GM21619 (cell line): Measurements from ENCODE around the gene IFITM2.
"Not testable (repeated sequence)": the region's sequence is repeated elsewhere in the genome, so short reads cannot be mapped to it uniquely, and the experiment has no call there.

Experiments used
- ATAC-seq: cut with Tn5 transposase; IDR thresholded peaks from one replicate; pipeline ENCODE4 v1.9.1; 2021; ENCODE audit not compliant: unreplicated experiment

The IFITM2 gene

DNA sequence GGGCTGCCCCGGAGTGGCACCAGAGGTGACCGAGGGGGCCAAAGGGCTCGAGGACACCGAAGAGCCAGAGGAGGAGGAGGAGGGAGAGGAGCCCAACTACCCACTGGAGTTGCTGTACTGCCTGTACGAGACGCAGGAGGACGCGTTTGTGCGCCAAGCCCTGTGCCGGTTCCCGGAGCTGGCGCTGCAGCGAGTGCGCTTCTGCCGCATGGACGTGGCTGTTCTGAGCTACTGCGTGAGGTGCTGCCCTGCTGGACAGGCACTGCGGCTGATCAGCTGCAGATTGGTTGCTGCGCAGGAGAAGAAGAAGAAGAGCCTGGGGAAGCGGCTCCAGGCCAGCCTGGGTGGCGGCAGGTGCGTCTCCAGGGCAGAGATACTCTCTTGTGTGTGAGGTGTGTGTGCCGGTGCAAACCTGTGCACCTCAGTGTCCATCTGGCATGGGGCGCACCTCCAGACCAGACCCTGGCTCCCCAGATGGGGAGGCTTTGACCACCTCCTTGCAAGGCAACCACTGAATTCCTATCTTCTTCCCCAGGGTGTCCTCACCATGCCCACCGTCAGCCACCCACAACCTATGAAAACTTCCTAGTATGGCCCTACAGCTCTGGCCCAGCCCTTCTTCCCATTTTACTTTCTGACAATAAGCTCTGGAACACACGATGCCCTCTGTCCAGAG is 26.0 kb upstream of the IFITM2 start:
- ATAC-seq: no peak

DNA sequence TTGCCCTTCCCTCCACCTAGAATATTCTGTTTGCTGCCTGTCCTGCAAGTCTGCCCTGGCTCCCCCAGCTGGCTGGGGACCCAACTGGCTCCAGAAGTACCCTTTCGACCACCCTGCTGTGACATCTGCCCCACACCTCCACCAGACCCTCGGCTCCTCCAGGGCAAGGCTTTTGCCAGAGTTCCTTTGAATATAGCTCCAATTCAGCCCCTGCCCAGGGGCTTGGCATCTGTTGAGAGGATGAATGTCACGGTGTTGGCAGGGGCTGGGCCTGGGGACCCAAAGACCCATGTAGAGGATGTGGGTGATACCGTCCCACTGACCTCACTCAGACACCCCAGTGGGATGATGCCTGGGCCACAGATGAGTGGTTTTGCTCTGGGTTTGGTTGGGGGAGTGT is 25.4 kb upstream of the IFITM2 start:
- no peak for ATAC-seq

DNA sequence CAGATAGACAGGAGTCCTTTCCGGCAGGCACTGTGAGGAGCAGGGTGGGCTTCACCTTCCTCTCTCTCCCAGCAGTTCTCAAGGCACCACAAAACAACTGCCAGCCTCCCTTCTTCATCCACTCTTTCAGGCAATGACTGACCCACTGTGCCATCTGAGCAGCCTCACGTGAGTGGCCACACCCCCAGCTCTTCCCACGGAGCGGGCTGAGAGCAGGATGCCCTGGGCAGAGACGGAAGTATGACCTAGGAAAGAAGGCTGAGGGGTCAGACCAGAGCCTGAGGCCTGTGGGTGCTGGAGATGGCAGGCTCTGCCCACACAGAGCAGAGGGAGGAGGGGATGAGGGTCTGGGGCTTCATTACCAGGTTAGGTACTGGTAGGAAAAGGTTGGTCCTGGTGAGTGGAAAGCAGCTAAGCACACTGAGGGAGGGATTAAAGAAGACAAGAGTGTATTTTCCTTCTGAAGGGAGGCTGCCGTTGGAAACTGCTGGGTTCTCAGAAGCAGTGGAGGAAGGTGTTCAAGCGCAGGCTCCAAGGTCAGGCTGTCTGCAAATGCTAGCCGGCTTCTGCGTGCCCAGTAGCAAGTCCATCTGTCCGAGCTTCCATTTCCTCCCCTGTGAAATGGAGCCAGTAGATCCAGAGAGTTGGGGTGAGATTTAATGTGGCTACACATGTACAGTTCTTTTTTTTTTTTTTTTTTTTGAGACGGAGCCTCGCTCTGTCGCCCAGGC is 24.8 kb upstream of the IFITM2 start:
- no peak for ATAC-seq

DNA sequence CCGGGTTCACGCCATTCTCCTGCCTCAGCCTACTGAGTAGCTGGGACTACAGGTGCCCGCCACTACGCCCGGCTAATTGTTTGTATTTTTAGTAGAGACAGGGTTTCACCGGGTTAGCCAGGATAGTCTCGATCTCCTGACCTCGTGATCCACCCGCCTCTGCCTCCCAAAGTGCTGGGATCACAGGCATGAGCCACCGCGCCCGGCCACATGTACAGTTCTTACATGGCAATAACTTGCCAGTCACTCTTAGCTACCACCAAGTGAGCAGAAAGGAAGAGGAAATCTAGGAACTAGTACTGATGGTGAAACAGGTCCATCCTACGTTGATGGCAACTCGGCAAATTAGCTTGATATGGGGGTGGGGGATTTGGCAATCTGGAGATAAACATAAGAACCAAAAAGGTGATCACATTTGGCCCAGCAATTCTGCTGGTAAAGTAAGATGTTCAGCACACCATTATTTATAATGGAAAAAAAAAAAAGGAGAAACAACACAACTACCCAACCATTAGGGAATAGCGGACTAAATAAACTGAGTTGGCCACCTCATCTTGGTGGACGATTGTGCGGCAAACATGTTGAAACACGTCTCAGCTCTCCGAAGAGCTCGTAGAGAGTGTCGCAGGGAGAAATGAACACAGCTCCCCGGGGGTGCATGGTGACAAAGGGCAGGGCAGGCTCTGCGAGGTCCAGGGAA is 24.1 kb upstream of the IFITM2 start:
- no peak for ATAC-seq

DNA sequence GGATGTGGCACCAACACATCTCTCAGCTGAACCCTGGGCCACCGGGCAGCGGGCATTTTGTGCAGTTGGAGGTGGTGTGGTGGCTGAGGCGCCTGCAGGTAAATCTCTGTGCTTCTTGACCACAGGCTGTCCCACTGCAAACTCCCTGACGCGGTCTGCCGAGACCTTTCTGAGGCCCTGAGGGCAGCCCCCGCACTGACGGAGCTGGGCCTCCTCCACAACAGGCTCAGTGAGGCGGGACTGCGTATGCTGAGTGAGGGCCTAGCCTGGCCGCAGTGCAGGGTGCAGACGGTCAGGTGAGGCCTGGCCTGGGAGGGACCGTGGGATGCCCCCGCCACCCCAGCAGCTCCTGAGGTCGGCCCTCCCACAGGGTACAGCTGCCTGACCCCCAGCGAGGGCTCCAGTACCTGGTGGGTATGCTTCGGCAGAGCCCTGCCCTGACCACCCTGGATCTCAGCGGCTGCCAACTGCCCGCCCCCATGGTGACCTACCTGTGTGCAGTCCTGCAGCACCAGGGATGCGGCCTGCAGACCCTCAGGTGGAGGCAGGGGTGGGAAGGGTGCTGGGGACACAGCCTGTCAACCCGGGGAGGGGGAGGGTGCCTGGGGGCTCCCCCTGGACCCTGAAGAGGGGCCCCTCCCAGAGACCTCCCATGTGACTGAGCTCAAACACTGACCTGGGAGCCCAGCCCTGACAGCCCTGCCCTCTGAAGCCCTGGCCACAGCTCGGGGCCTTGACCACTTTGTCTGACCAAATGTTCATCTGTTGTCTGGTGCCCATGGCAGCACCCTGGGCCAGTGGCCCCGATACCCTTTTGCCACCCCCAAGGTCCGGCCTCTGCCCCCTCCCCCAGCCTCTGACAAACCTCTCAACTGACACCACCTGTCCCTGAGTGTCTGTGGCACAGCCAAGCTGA is 23.3 kb upstream of the IFITM2 start:
- no peak for ATAC-seq

DNA sequence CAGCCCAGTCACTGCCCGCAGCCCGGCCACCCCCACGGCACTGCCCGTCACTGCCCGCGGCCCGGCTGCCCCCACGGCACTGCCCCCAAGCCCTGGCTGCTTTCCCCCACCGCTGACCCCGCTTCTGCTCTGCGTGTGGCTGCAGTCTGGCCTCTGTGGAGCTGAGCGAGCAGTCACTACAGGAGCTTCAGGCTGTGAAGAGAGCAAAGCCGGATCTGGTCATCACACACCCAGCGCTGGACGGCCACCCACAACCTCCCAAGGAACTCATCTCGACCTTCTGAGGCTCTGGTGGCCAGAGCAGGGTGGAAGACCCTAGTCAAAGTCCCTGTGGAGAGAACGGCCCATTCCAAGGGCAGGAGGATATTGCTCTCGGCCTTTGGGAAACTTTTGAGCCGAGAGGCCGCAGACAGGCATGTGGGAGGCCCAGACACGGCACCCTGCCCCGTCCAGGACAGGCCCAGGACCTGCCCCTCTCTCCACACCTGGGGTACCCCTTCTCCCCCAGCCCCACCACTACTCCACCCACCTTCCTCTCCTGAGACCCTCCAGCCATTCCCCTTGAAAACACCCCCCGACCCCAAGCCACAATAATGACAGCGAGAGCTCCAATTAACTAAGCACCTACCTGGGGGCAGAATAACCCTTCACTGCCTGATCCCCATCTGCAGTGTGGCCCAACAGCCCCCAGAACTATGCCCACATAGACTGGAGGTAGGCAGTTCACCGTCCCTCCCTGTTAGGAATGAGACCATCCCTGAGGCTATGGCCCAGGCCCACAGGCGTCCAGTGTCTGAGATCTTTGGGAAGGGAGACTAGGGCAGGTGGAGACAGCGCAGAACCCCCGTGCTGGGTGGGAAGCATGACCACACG is 22.4 kb upstream of the IFITM2 start:
- ATAC-seq: no peak

DNA sequence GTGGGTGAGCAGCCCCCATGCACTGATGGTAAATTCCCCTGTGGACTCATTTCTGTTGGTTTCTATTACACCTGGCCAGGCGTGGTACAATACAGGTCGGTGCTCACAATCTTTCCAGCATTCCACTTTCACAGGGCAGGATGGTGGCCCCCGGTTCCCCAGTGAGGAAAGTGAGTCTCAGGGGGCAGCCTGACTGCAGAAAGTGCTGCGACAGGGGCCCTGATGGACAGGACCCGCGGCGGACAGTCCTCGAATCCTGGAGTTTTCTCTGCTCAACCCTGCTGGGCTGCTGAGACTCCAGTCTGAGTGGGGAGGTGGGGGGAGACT is 21.8 kb upstream of the IFITM2 start:
- ATAC-seq: no peak

DNA sequence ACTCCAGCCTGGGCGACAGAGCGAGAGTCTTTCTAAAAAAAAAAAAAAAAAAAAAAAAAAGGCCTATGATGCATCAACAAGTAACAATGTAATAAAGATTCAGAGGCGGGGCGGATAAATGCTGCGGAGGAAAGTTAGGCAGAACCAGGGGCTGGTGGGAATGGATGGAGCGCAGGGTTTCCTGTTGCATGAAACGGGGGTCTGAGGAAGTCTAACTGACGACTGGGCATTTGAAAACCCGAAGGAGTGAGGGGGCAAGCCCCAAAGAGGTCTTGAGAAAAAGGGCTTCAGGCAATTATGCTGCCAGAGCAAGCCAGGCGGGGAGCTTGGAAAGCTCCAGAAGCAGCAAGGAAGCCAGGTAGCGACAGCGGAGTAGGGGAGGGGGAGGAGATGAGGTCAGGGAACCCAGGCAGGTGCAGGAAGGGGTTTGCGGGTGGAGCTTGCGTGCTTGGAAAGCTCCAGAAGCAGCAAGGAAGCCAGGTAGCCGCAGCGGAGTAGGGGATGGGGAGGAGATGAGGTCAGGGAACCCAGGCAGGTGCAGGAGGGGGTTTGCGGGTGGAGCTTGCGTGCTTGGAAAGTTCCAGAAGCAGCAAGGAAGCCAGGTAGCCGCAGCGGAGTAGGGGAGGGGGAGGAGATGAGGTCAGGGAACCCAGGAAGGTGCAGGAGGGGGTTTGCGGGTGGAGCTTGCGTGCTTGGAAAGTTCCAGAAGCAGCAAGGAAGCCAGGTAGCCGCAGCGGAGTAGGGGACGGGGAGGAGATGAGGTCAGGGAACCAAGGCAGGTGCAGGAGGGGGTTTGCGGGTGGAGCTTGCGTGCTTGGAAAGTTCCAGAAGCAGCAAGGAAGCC is 20.4 kb upstream of the IFITM2 start:
- not testable (repeated sequence) for ATAC-seq

DNA sequence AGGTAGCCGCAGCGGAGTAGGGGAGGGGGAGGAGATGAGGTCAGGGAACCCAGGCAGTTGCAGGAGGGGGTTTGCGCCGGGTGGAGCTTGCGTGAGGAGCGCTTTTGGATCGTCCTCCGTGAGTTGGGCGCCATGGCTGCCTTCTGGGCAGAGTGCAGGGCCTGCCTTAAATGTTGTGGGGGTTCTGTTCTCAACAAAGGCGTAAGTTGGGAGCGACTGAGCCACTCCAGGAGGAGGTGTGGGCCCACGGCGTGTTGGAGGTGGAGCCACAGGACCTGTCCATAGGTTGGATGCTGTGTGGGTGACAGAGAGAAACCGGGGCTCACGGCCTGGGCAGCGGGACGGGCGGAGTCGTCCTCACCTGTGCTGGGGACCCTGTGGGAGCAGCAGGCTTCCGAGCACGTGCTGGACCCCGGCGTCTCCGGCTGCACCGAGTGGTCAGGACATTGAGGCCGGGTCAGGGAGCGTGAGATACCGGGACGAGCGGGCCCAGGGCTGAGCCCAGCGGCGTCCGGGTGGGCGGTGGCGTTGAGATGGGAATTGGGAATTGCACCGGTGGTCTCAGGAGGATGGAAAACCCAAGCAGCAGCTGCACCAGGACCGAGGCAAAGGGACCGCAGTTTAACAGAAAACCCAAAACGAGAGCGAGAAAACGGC is 19.7 kb upstream of the IFITM2 start:
- peak; percentile 15 for ATAC-seq

DNA sequence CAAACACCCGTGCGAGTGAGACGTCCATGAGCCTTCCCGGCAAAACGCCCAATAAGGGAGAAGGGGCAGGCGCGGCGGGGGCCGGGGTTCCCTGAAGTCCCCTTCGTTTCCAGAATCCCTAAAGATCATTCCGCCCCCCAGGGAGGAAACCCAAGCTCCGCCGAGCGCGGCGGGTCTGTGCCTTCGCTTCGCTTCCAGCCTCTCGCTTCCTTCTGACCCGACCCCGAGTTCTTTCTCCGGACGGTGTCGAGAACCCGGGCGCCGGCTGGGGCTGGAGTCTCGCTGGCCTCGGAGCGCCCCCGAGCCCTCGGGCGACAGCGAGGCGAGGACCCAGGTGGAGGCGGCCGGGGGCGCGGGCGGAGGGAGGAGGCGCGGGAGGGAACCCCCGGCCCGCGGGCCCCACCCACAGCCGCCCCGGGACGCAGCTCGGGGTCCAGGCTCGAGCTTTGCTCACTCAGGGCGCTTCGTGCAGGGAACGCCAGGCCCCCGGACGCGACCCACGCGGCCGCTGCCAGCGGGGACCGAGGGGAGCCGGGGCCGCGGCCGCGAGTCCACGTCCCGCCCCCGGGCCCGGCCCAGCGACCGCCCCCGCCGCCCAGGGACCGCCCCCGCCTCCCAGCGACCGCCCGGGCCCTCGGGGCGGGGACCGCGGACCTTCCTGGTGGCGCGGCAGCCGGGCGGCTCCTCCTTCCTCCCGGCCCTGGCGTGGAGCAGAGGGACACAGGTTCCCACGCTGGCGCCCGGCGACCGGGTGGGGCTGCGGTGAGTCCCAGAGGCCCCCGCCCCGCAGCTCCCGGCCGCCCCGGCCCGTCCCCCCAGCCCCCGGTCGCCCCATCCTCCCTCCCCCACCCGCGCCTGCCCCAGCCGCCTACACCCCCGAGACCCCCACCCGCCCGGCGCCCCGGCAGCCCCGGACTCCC is 18.9 kb upstream of the IFITM2 start, which contains the start of gene PGGHG:
Gene PGGHG (plus strand): TSS at position 649 of the 920 bp plus-strand sequence. CDS start 691 bp downstream, outside the sequence.
- ATAC-seq: peak; percentile 55

DNA sequence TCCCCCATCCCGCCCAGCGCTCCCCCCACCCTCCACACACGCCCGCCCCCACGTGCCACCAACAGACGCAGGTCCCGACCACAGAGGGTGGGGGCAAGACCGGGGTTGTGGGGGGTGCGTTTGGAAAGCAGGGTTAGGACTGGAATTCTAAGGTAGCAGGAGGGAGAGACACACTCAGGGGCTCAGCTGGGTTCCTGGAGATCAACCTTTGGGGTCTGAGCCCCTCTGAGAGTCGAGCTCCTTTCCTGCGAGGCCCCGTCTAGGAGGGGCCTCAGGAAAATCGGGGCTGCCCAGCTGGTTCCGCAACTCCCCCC is 18.3 kb upstream of the IFITM2 start:
- ATAC-seq: no peak

DNA sequence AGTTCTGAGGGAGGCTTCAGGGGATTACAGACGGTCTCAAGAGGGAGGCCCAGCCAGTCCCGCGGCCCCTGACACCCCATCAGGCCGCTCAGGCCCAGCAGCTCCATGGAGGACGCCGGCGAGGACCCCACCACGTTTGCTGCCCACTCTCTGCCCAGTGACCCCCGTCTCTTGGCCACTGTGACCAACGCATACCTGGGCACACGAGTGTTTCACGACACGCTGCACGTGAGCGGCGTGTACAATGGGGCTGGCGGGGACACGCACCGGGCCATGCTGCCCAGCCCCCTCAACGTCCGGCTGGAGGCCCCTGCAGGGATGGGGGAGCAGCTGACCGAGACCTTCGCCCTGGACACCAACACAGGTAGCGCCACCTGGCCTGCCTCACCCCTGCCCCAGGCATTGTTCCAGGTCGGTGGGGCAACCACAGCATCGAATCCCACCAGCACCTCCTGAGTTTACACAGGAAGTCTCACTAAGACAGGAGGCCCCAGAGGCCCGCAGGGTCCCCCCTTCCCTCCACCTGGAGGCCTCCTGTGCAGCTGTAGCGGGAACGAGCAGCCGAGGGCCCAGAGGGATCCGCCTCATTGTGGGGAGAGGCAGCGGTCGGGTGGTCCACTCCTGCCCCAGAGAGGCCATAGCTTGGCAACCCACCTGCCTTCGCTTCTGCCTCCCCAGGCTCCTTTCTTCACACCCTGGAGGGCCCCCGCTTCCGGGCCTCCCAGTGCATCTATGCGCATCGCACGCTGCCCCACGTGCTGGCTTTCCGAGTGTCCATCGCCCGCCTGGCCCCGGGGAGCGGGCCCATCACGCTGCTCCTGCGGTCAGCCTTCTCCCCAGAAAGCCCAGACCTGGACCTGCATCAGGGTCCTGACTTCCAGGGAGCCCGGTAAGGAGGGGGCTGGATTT is 17.6 kb upstream of the IFITM2 start:
- ATAC-seq: no peak

DNA sequence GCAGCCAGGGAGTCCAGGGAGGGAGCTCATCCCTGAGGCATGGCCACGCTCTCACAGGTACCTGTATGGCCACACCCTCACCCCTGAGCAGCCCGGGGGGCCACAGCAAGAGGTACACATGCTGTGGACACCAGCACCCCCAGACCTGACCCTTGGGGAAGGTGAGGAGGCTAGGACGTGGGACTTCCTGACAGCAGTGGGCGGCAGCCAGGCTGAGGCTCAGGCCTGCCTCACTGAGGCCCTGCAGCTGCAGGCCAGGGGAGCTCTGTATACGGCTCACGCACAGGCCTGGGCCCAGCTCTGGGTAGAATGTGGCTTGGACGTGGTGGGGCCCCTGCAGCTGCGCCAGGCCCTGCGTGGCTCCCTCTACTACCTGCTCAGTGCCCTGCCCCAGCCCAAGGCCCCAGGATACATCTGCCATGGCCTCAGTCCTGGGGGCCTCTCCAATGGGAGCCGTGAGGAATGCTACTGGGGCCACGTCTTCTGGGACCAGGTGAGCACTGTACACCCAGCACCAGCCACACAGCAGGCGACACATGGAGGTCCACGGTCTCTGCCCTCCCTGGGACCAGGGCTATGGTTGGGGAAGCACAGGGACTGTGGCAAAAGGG is 16.9 kb upstream of the IFITM2 start:
- ATAC-seq: no peak

DNA sequence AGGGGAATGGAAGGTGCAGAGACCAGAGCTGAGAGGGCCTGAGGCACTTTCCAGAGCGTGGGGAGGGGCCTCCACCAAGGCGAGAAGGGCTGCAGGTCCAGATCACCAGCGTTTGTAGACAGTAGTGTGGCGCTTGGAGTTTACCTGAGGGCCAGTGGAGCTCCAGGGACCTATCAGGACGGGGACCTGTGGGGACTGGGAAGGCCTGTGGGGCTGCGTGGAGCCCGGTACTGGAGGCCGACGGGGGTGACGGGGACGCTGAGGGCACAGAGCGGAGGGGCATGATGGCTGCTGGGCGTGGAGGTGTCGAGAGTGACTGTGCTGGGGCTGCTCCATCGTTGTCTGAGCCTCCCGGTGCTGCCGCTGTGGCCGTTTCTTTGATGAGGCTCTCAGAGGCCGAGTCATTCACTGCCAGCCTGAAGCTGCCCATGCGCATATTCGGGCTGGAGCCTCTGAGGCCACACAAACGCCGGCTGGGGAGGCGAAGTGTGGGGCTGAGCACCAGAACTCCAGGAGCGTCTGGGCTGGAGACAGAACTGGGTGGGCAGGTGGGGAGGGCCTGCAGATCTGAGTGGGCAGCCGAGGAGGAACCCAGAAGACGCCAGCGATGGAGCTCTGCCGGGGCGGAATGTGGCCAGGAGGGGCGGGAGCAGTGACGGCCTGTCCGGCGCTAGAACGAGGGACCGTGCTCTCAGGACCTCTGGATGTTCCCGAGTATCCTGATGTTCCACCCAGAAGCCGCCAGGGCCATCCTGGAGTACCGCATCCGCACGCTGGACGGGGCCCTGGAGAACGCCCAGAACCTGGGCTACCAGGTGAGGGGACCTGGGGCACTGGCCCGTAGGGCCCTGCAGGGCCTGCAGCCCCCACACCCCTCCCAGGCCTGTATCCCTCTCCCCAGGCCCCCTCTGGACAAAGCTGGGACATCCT is 16.1 kb upstream of the IFITM2 start:
- no peak for ATAC-seq
